Neural cell (in vitro differentiated cells): ENCODE measurements around the gene SLC12A9.

Experiments used
- CTCF ChIP-seq: fragments of 450-650 bp; IDR thresholded peaks from 2 replicates; pipeline ENCODE4 v1.5.1; 2014; ENCODE audit warnings: antibody characterized with exemption, mild to moderate bottlenecking, moderate library complexity; ENCODE audit not compliant: poor library complexity, severe bottlenecking
- EP300 ChIP-seq: fragments of 450-650 bp; conservative IDR thresholded peaks from 2 replicates; pipeline ENCODE4 v1.6.1; 2014; ENCODE audit warnings: antibody characterized with exemption, mild to moderate bottlenecking, moderate library complexity; ENCODE audit not compliant: poor library complexity, severe bottlenecking
- RAD21 ChIP-seq: fragments of 450-650 bp; conservative IDR thresholded peaks from 2 replicates; pipeline ENCODE4 v1.6.1; 2014; ENCODE audit warnings: antibody characterized with exemption, mild to moderate bottlenecking, moderate library complexity
- TAF1 ChIP-seq: IDR thresholded peaks from 2 replicates; pipeline ENCODE4 v1.6.1; 2012; ENCODE audit warnings: low read depth

- TF ChIP-seq EP300: no peak
- no peak for TF ChIP-seq TAF1
- TF ChIP-seq RAD21: no peak
- no peak for TF ChIP-seq CTCF
Measured at GRCh38 chr7:100860702-100861615, 8.4 kb downstream of the SLC12A9 start.
